ENCODE measurements around the gene CTSH. TPM values are rescaled to one million over a fixed set of nuclear protein-coding genes. Genes with fewer than 3 reads are reported as not detected.
"Not testable (repeated sequence)": the region's sequence is repeated elsewhere in the genome, so short reads cannot be mapped to it uniquely, and the experiment has no call there.

Gene CTSH
- total RNA-seq, 1 experiment from 2014 or later, result 20.4 TPM

GRCh38 chr15:78929536-78930264 lies 15.1 kb downstream of the CTSH start (continued):
- TF ChIP-seq, protein P1, sequence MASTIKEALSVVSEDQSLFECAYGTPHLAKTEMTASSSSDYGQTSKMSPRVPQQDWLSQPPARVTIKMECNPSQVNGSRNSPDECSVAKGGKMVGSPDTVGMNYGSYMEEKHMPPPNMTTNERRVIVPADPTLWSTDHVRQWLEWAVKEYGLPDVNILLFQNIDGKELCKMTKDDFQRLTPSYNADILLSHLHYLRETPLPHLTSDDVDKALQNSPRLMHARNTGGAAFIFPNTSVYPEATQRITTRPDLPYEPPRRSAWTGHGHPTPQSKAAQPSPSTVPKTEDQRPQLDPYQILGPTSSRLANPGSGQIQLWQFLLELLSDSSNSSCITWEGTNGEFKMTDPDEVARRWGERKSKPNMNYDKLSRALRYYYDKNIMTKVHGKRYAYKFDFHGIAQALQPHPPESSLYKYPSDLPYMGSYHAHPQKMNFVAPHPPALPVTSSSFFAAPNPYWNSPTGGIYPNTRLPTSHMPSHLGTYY (CRISPR knock-in tag; IDR thresholded peaks at IDR 0.05), result no peak
- TF ChIP-seq ZNF396 (CRISPR knock-in tag; IDR thresholded peaks at IDR 0.05; ENCODE audit: borderline replicate concordance), result no peak
- TF ChIP-seq ZNF671 (CRISPR knock-in tag; IDR thresholded peaks at IDR 0.05), result no peak
- TF ChIP-seq MXD4 (CRISPR knock-in tag; IDR thresholded peaks at IDR 0.05; ENCODE audit: borderline replicate concordance), result no peak
- TF ChIP-seq TCF7 (CRISPR knock-in tag; IDR thresholded peaks at IDR 0.05; ENCODE audit: low read depth), result no peak

- ChIA-PET CTCF (no interaction called here), POLR2A (no interaction called here)
- Mint-ChIP-seq H3K9me3 (no peaks in the 10 kb centered on the region), H3K4me3 (no peak overlapping the region), H3K27me3 (ENCODE audit: low read depth) (no peaks in the 10 kb centered on the region), H3K4me1 (peaks cover 2% of the 10 kb centered on the region; the same call in 1 of the 2 replicates), H3K36me3 (peaks cover 9% of the 10 kb centered on the region), H3K27ac (no peak overlapping the region)
- TF ChIP-seq CBFB (CRISPR knock-in tag; IDR thresholded peaks at IDR 0.05; ENCODE audit: low read depth), result no peak
- TF ChIP-seq OVOL2 (CRISPR knock-in tag; IDR thresholded peaks at IDR 0.05; ENCODE audit: borderline replicate concordance), result no peak
- TF ChIP-seq PRRX2 (CRISPR knock-in tag; IDR thresholded peaks at IDR 0.05), result no peak
- TF ChIP-seq ARID4B (CRISPR knock-in tag; IDR thresholded peaks at IDR 0.05; ENCODE audit: borderline replicate concordance), result no peak
- no peak for TF ChIP-seq ZNF138 (CRISPR knock-in tag; conservative IDR thresholded peaks at IDR 0.05)
- TF ChIP-seq ZNF425 (CRISPR knock-in tag; conservative IDR thresholded peaks at IDR 0.05), result no peak
- no peak for TF ChIP-seq FOXK1 (CRISPR knock-in tag; IDR thresholded peaks at IDR 0.05)
- no peak for TF ChIP-seq E2F1 (CRISPR knock-in tag; IDR thresholded peaks at IDR 0.05)
- no peak for TF ChIP-seq SOX15 (CRISPR knock-in tag; IDR thresholded peaks at IDR 0.05)
- no peak for TF ChIP-seq SMAD4 (CRISPR knock-in tag; IDR thresholded peaks at IDR 0.05)
- TF ChIP-seq ZNF671 (CRISPR knock-in tag; IDR thresholded peaks at IDR 0.05), result no peak
- TF ChIP-seq SMAD3 (CRISPR knock-in tag; IDR thresholded peaks at IDR 0.05; ENCODE audit: borderline replicate concordance), result no peak
- TF ChIP-seq NR1H2 (CRISPR knock-in tag; IDR thresholded peaks at IDR 0.05), result no peak
- TF ChIP-seq ZNF512 (CRISPR knock-in tag; IDR thresholded peaks at IDR 0.05; ENCODE audit: borderline replicate concordance), result no peak
- TF ChIP-seq, protein P2, sequence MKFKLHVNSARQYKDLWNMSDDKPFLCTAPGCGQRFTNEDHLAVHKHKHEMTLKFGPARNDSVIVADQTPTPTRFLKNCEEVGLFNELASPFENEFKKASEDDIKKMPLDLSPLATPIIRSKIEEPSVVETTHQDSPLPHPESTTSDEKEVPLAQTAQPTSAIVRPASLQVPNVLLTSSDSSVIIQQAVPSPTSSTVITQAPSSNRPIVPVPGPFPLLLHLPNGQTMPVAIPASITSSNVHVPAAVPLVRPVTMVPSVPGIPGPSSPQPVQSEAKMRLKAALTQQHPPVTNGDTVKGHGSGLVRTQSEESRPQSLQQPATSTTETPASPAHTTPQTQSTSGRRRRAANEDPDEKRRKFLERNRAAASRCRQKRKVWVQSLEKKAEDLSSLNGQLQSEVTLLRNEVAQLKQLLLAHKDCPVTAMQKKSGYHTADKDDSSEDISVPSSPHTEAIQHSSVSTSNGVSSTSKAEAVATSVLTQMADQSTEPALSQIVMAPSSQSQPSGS (CRISPR knock-in tag; IDR thresholded peaks at IDR 0.05; ENCODE audit: borderline replicate concordance, low read depth), result no peak
- no peak for TF ChIP-seq NFE2L1 (CRISPR knock-in tag; IDR thresholded peaks at IDR 0.05)
- DNase-seq (ENCODE audit: low spot score), result no peak
- ATAC-seq, result no peak
Observed at GRCh38 chr15:78928616-78929093, 16.2 kb downstream of the CTSH start.

GRCh38 chr15:78928176-78928575 lies 16.7 kb downstream of the CTSH start:
- H3K4me3 Mint-ChIP-seq; H3K27me3 Mint-ChIP-seq (ENCODE audit: low read depth); H3K36me3 Mint-ChIP-seq; H3K9me3 Mint-ChIP-seq; H3K4me1 Mint-ChIP-seq; ATAC-seq; POLR2A ChIA-PET; H3K27ac Mint-ChIP-seq; DNase-seq (ENCODE audit: low spot score): not testable (repeated sequence)
- CTCF ChIA-PET, result interaction anchor here (0.7 kb wide), 1 partner anchor 48 kb away, joined by 3 read pairs; no protein-coding TSS in a partner anchor
